ENCODE results near the gene PDCL3.

Gene PDCL3

GRCh38 chr2:100612388-100613000, 49.7 kb downstream of the PDCL3 start:
- no peak for DNase-seq

- DNase-seq, result no peak
These were observed 50.9 kb downstream of the PDCL3 start for GRCh38 chr2:100613719-100614118.

DNA sequence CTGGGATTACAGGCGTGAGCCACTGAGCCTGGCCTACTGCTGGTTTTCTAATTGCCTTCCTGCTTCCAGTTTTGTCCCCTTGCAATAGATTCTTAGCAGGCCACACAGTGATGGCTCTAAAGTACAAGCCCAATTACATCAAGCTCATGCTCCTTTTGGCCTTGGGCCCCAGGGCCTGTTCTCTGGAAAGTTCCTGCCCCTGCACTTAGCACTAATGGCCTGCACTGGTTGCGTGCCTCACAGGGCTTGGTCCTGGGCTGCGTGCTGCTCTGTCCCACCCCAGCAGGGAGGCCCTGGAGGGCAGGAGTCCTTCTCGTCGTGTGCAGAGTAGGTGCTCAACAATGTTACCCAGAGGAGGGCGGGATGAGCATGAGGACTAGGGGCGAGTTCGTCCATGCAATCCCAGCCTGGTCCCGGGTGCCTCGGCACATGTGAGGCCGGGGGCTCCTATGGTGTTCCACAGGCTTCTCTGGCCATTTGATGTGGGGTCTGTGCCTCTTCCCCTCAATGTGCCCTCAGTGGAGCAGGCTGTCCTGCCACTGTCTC, 51.7 kb downstream of the PDCL3 start:
- no peak for DNase-seq

DNA sequence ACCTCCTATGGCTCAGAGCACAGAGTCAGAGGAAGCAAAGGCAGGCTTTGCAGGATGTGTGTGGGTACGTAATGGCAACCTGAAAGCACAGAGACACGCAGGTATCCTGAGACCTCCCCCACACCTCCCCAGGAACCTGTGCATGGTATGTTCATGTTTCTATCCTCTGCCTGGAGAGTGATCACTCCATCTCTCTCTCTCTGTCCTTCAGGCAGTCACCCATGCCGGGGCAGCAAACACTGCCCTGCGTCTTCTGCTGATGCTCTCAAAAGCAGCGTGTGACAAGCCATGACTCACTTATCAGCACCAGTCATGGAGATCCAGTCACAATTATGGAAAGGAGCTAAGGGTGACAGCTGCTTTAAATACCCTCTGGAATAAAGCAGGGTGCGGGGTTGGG, 52.7 kb downstream of the PDCL3 start:
- no peak for DNase-seq

DNA sequence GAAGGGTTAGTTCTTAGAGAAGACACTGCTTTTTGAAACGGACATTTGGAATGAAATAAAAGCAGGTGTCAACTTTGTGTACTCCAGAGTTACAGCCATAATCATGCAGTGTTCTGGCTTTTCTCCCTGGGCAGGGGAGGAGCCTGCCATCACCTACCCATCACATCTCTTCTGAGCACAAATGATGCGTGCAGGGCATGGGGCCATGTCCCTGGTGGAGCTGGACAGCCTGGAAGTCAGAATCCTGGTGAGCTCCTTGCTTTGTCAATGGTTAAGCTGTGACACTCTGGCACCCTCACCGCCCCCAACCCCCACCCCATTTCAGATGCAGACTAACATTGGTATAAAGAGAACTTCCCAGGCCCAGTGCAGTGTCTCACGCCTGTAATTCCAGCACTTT, 53.1 kb downstream of the PDCL3 start:
- no peak for DNase-seq

DNA sequence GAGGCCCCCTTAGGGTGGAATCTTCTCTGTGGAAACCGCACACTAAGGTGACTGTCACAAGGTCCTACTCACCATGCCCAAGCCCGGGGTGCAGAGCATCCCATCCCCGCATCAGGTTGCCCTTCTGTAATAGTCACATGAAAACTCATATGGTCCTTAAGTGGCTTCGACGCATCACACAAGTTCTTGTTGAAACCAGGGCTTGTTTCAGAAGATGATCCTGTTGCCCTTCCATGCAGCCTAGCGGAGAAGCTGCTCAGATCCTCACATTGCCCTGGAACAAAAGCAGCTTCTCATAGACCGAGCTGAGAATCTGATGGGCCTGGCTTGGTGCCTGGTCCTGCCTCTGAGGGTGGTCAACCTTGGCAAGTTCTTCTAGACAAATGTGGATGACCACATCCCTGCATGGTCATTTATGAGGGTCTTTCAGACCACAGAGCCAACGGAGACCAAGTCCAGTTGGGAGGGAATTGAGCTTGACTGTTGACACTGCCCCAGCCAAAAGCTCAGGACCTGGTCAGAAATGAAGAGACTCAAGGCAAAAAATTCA, 54.1 kb downstream of the PDCL3 start:
- no peak for DNase-seq

- no peak for DNase-seq
These were observed 57.2 kb downstream of the PDCL3 start for GRCh38 chr2:100619951-100620350.

DNA sequence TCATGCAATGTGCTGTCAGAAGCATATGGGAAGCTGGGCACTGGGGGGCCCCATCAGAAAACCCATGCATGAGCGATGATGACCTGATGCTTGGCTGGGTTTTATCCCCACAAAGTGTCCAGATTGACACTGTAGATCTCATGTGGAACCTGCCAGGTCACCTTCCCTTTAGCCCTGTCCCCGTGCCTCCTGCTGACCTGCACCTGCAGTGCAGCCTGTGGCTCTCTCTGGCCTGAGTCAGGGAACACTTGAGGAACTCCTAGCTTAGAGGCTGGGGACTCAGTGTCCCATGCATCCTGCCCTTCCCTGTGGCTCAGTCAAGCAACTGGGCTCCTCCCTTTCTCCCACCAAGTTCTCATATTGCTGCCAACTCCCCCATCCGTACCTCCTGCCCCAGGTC, 57.7 kb downstream of the PDCL3 start:
- no peak for DNase-seq

GRCh38 chr2:100621371-100621951, 58.7 kb downstream of the PDCL3 start:
- no peak for DNase-seq

GRCh38 chr2:100623033-100623715, 60.4 kb downstream of the PDCL3 start:
- no peak for DNase-seq

- DNase-seq, result no peak
These were observed 61.1 kb downstream of the PDCL3 start for GRCh38 chr2:100623930-100624329.

DNA sequence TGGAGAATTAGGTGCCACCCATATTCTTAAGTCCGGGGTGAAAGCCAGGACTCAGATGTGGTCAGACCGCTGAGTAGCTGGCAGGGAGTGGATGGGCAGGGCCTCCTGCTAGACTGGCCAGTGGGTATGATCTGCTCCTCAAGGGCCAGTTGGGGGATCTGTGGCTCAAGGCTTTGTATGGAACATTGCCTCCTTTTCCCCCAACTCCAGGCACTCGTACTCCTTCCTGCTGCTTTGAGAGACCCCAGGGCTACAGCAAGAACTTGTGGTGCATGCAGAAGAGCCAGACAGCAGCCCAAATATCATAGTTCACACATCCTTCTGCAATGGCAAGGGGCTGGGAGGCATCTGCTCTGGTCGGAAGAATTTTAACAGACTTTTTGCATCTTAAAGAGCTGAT, 61.7 kb downstream of the PDCL3 start:
- no peak for DNase-seq

- DNase-seq, result no peak
These were observed 62.9 kb downstream of the PDCL3 start for GRCh38 chr2:100625717-100626116.
